ENCODE results near the gene SLC12A5.

- no peak for TF ChIP-seq POLR2A (IDR thresholded peaks at IDR 0.05; ENCODE audit: low read depth)
- TF ChIP-seq CTCF (IDR thresholded peaks at IDR 0.05) = no peak
- no peak for TF ChIP-seq POLR2AphosphoS5 (IDR thresholded peaks at IDR 0.05)
Measured at GRCh38 chr20:45983279-45983743, 45.7 kb upstream of the SLC12A5 start.

Data from esophagus muscularis mucosa (tissue), 3 donors.